Neural crest cell (in vitro differentiated cells): ENCODE data around the gene C2orf42. TPM values are rescaled to one million over a fixed set of nuclear protein-coding genes. Genes with fewer than 3 reads are reported as not detected.
"Not testable (repeated sequence)": the region's sequence is repeated elsewhere in the genome, so short reads cannot be mapped to it uniquely, and the experiment has no call there.

ENCODE experiments used
- DNase-seq: peaks from one replicate; pipeline ENCODE4 v3.0.0; 2021; ENCODE audit warnings: low read depth, mixed read lengths, low spot score
- H3K27ac Mint-ChIP-seq: one replicate; pipeline ENCODE4 v1.8.0; 2021; ENCODE audit warnings: mild to moderate bottlenecking, mixed read lengths; ENCODE audit not compliant: unreplicated experiment
- H3K27me3 Mint-ChIP-seq: 2 replicates; pipeline ENCODE4 v1.8.0; 2021; ENCODE audit warnings: low read depth, mild to moderate bottlenecking, mixed read lengths
- H3K36me3 Mint-ChIP-seq: 2 replicates; pipeline ENCODE4 v1.8.0; 2021; ENCODE audit warnings: low read depth, mild to moderate bottlenecking, mixed read lengths
- H3K4me1 Mint-ChIP-seq: 2 replicates; pipeline ENCODE4 v1.8.0; 2021; ENCODE audit warnings: mixed read lengths
- H3K4me3 Mint-ChIP-seq: one replicate; pipeline ENCODE4 v1.8.0; 2021; ENCODE audit warnings: mild to moderate bottlenecking, mixed read lengths
- H3K9me3 Mint-ChIP-seq: 2 replicates; pipeline ENCODE4 v1.8.0; 2021; ENCODE audit warnings: mixed read lengths
- total RNA-seq: library from RNA; stranded (reverse); gene quantifications from 2 replicates; pipeline ENCODE4 v1.2.1, GENCODE V29; 2021
- TF ChIP-seq, protein P1 (sequence below): fragments of 200-600 bp; sonication (generic); conservative IDR thresholded peaks from 2 replicates; pipeline ENCODE4 v1.5.0; 2021; ENCODE audit warnings: antibody characterized with exemption, mild to moderate bottlenecking

Gene C2orf42
- total RNA-seq, 1 donor from 2014 or later: 19.5 TPM

DNA sequence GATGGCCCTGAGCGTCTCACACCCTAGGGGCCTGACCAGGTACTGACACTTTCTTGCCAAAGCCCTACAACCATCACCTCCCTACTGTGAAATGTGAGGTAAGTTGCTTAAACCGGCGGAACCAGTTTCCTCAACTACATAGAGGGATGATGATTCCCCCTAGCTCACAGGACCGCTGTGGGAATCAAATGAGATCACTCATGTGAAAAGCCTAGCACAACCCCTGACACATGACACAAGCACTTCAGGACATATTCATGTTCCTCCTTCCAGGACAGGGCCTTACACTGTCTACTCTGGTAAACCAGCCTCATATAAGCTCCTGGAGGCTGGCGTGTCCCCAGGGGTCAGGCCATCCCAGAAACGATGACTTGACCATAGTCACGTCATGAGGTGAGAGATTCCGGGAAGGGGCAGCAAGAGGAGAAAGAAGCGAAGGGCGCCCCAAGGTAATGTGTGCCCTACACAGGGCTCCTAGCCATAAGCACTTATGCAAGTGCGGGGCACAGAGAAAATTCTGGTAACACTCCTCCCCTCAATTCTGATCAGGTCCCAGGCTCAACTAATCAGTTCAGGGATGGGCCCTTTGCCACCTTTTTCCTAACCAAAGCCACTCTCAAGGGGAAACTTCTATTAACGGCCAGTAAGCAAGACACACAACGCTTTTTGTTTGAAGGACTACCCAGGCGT lies 49.5 kb downstream of the C2orf42 start:
- H3K27ac Mint-ChIP-seq: peak overlapping the region; percentile 99
- H3K4me1 Mint-ChIP-seq: peaks cover 34% of the 10 kb centered on the region
- peak; percentile 25 for DNase-seq
- no peaks in the 10 kb centered on the region for H3K36me3 Mint-ChIP-seq
- H3K9me3 Mint-ChIP-seq: no peaks in the 10 kb centered on the region
- H3K27me3 Mint-ChIP-seq: no peaks in the 10 kb centered on the region
- TF ChIP-seq, protein P1, sequence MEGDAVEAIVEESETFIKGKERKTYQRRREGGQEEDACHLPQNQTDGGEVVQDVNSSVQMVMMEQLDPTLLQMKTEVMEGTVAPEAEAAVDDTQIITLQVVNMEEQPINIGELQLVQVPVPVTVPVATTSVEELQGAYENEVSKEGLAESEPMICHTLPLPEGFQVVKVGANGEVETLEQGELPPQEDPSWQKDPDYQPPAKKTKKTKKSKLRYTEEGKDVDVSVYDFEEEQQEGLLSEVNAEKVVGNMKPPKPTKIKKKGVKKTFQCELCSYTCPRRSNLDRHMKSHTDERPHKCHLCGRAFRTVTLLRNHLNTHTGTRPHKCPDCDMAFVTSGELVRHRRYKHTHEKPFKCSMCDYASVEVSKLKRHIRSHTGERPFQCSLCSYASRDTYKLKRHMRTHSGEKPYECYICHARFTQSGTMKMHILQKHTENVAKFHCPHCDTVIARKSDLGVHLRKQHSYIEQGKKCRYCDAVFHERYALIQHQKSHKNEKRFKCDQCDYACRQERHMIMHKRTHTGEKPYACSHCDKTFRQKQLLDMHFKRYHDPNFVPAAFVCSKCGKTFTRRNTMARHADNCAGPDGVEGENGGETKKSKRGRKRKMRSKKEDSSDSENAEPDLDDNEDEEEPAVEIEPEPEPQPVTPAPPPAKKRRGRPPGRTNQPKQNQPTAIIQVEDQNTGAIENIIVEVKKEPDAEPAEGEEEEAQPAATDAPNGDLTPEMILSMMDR: peak; percentile 61
- H3K4me3 Mint-ChIP-seq: peak overlapping the region; percentile 87

DNA sequence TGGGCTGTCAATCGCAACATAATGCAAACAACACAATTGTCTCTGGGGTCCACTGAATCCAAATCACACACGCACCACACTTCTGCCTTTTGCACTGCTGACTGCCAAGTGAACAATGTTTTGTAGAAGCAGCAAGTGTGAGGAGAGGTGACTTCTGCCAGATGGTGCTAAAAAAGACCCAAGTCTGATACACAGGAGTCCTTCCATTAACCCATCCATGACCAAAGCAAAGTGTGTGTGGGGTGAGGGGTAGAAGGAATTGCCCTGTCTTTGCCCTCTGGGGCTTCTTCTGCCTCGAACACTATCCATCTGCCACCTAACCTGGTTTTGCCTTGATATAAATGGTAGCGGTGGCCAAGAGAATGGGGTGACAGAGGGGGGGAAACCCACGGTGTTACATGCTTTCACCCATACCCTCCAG lies 50.0 kb downstream of the C2orf42 start:
- Mint-ChIP-seq H3K9me3 (no peaks in the 10 kb centered on the region), H3K27ac (peak overlapping the region; percentile 14), H3K27me3 (no peaks in the 10 kb centered on the region), H3K4me1 (peaks cover 38% of the 10 kb centered on the region), H3K36me3 (no peaks in the 10 kb centered on the region), H3K4me3 (peak overlapping the region; percentile 87)
- TF ChIP-seq, protein P1: no peak
- DNase-seq: no peak

DNA sequence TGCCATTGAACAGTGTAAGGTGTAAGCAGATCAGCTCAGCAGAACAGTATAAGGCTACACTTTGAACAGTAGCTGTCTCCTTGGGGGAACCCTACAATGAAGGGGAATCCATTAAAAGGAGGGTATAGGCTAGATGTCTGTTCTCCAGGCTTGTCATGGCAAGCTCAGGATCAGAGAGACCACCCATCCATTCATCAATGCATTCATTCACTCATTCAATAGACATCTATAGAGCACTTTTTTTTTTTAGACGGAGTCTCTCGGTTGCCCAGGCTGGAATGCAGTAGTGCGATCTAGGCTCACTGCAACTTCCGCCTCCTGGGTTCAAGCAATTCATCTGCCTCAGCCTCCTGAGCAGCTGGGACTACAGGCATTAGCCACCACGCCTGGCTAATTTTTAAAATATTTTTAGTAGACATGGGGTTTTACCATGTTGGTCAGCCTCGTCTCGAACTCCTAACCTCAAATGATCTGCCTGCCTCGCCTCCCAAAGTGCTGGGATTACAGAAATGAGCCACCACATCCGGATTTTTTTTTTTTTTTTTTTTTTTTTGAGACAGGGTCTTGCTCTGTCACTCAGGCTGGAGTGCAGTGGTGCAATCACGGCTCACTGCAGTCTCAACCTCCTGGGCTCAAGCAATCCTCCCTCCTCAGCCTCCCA lies 56.4 kb downstream of the C2orf42 start:
- not testable (repeated sequence) for DNase-seq, H3K4me3 Mint-ChIP-seq, H3K36me3 Mint-ChIP-seq, H3K27me3 Mint-ChIP-seq, H3K27ac Mint-ChIP-seq, H3K9me3 Mint-ChIP-seq
- peaks cover 29% of the 10 kb centered on the region for H3K4me1 Mint-ChIP-seq

DNA sequence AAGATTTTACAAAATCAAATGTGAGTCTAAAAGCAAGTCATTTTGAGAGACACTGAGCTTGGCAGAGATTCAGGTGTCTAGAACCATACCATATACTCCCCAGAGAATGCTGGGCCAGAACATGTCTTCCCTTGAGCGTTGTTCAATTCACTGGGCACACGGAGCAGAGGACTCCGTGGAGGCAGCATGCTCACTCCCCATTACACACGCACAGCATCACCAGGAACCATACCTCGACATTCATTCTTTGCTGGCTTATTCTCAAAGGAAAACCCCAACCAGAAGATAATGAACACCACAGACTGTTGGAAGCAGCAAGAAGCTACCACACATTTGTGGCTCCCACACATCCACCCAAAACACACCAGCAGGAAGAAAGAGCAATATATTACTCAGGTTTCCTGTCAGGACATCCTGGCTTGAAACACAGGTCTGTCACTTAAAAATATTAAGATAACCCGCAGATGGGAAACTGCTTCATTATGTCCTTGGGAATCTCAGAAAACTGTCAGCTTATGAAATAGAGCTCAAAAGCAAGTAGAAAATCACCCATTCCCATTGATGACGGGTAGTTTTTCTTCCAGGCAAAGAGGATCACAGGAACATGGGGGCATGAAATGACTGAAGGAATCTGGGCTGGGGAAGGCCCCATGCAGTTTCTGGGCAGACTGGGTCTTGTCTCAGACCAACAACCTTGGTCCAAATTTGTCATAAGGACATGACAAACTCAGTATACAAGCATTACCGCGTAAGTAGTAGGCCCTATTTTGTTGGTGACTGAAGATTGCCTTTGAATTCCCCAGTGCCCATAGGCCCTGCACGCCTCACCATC lies 57.1 kb downstream of the C2orf42 start:
- no peaks in the 10 kb centered on the region for H3K9me3 Mint-ChIP-seq
- H3K27ac Mint-ChIP-seq: no peak overlapping the region
- H3K4me3 Mint-ChIP-seq: no peak overlapping the region
- peaks cover 29% of the 10 kb centered on the region for H3K4me1 Mint-ChIP-seq
- H3K27me3 Mint-ChIP-seq: no peaks in the 10 kb centered on the region
- H3K36me3 Mint-ChIP-seq: no peaks in the 10 kb centered on the region
- DNase-seq: no peak
- TF ChIP-seq, protein P1: no peak

DNA sequence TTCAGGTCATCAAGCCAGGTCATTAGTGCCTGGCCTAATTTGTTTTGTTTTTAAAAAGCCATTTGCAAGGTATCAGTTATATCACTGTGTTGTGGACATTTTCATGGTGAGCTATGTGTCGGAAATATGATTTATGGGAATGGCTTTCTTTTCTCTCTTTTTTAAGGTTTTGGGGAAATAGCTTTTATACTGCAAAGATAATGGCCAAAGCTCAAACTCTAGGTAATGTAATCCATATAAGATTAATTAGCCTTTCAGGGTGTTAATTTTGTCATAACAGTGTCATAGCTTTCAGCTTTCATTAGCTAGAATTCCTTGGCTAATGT lies 57.7 kb downstream of the C2orf42 start:
- no peak overlapping the region for H3K4me3 Mint-ChIP-seq
- no peaks in the 10 kb centered on the region for H3K9me3 Mint-ChIP-seq
- H3K36me3 Mint-ChIP-seq: no peaks in the 10 kb centered on the region
- H3K27ac Mint-ChIP-seq: no peak overlapping the region
- H3K27me3 Mint-ChIP-seq: no peaks in the 10 kb centered on the region
- no peak for DNase-seq
- TF ChIP-seq, protein P1: no peak
- H3K4me1 Mint-ChIP-seq: peaks cover 29% of the 10 kb centered on the region
